WI38 (cell line): ENCODE results near the gene XIRP1.

Experiments
- H3K4me3 ChIP-seq: 2 replicates; pipeline ENCODE4 v1.5.1; 2011; ENCODE audit warnings: low read depth, mild to moderate bottlenecking, control low read depth, low read length
- CTCF ChIP-seq: IDR thresholded peaks from 2 replicates; pipeline ENCODE4 v1.5.1; 2012; ENCODE audit warnings: low read depth, mild to moderate bottlenecking, control low read depth, low read length

The XIRP1 gene

GRCh38 chr3:39189150-39189958 lies 3.0 kb downstream of the XIRP1 start:
- H3K4me3 ChIP-seq: no peak overlapping the region
- TF ChIP-seq CTCF: no peak

GRCh38 chr3:39188271-39189149 lies 3.9 kb downstream of the XIRP1 start:
- no peak for TF ChIP-seq CTCF
- no peak overlapping the region for H3K4me3 ChIP-seq

- TF ChIP-seq CTCF: no peak
- no peak overlapping the region for H3K4me3 ChIP-seq
Measured at GRCh38 chr3:39187372-39188155, 4.8 kb downstream of the XIRP1 start.

- no peak for TF ChIP-seq CTCF
- no peak overlapping the region for H3K4me3 ChIP-seq
Measured at GRCh38 chr3:39186692-39187151, 5.7 kb downstream of the XIRP1 start.

- TF ChIP-seq CTCF: no peak
Measured at GRCh38 chr3:39185959-39186691, 6.3 kb downstream of the XIRP1 start.

GRCh38 chr3:39185326-39185958 lies 7.0 kb downstream of the XIRP1 start:
- no peak overlapping the region for H3K4me3 ChIP-seq
- no peak for TF ChIP-seq CTCF

More at GRCh38 chr3:39185959-39186691, 6.3 kb downstream of the XIRP1 start:
- H3K4me3 ChIP-seq: no peak overlapping the region
